Kidney epithelial cell (primary cell): ENCODE results near the gene MAN1C1. TPM values are rescaled to one million over a fixed set of nuclear protein-coding genes. Genes with fewer than 3 reads are reported as not detected.

Experiments
- DNase-seq: peaks from one replicate; pipeline ENCODE4 v3.0.0-alpha.2; 2010; ENCODE audit warnings: low read depth
- H3K27me3 ChIP-seq: 2 replicates; pipeline ENCODE4 v1.6.0; 2011; ENCODE audit warnings: low read length; ENCODE audit not compliant: control insufficient read depth, insufficient read depth
- H3K36me3 ChIP-seq: 2 replicates; pipeline ENCODE4 v1.5.1; 2011; ENCODE audit warnings: low read length; ENCODE audit not compliant: control insufficient read depth, insufficient read depth
- H3K4me3 ChIP-seq: 2 replicates; pipeline ENCODE4 v1.5.1; 2011; ENCODE audit warnings: low read depth, mild to moderate bottlenecking, control low read depth, low read length
- total RNA-seq: library from RNA; depleted of rRNA; stranded (reverse); fragments of >200 nt; gene quantifications from 2 replicates; pipeline ENCODE4 v1.2.3, GENCODE V29; 2015
- TF ChIP-seq, protein P1 (sequence below): IDR thresholded peaks from 2 replicates; pipeline ENCODE4 v1.5.1; 2011; ENCODE audit warnings: mild to moderate bottlenecking, moderate library complexity, low read length, control low read depth, inconsistent platforms; ENCODE audit not compliant: insufficient read depth, poor library complexity, severe bottlenecking

The MAN1C1 gene
- total RNA-seq, 1 donor from 2014 or later = 1.4 TPM

DNA sequence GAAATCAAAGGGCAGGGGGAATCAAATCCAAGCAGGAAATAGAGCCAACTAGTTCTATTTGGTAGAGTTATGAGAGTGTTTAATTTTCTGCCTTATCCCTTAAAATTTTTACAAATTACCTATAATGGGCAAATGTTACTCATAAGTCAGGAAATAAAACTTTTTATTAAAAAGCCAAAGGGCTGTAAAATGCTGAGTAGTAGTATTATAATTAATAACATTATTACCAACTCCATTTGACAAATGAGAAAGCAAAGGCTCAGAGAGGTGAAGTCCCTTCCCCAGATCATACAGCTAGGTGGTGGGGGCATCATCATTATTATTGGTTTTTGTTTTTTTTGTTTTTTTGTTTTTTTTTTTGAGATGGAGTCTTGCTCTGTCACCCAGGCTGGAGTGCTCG, 186.8 kb downstream of the MAN1C1 start:
- H3K36me3 ChIP-seq = no peaks in the 10 kb centered on the region
- no peak for DNase-seq
- no peaks in the 10 kb centered on the region for H3K27me3 ChIP-seq
- TF ChIP-seq, protein P1, sequence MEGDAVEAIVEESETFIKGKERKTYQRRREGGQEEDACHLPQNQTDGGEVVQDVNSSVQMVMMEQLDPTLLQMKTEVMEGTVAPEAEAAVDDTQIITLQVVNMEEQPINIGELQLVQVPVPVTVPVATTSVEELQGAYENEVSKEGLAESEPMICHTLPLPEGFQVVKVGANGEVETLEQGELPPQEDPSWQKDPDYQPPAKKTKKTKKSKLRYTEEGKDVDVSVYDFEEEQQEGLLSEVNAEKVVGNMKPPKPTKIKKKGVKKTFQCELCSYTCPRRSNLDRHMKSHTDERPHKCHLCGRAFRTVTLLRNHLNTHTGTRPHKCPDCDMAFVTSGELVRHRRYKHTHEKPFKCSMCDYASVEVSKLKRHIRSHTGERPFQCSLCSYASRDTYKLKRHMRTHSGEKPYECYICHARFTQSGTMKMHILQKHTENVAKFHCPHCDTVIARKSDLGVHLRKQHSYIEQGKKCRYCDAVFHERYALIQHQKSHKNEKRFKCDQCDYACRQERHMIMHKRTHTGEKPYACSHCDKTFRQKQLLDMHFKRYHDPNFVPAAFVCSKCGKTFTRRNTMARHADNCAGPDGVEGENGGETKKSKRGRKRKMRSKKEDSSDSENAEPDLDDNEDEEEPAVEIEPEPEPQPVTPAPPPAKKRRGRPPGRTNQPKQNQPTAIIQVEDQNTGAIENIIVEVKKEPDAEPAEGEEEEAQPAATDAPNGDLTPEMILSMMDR = no peak
- no peak overlapping the region for H3K4me3 ChIP-seq

DNA sequence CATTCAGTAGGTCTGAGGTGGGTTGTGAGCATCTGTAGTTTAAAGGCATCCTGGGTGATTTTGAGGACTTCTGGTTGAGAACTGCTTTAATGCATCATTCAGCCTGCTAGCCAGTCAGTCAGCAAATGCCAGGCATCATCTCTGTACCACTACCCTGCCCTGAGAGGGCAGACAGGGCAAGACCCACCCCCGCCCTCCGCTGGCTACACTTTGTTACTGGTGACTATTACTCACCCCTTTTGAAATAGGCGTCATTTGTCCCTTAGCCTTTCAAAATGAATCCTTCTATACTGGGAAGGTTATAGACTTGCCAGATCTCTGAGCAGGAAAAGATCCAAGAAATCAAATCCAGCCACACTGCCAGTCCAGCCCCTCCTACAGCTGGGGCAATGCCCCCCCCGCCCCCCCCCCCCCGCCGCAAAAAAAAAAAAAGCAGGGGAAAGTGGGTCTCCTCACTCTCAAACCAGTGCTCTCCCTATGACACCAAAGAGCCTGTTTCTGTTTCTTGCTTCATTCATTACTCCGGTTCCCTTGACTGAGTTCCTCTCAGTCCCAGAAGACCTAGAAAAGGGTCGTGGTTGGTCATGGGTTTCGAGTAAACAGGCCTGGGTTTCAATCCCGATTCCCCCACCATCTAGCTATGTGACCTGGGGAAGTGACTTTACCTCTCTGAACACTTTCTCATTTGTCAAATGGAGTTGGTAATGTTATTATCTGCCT, 187.8 kb downstream of the MAN1C1 start:
- H3K36me3 ChIP-seq = no peaks in the 10 kb centered on the region
- TF ChIP-seq, protein P1 = no peak
- H3K4me3 ChIP-seq = no peak overlapping the region
- no peak for DNase-seq
- no peaks in the 10 kb centered on the region for H3K27me3 ChIP-seq

DNA sequence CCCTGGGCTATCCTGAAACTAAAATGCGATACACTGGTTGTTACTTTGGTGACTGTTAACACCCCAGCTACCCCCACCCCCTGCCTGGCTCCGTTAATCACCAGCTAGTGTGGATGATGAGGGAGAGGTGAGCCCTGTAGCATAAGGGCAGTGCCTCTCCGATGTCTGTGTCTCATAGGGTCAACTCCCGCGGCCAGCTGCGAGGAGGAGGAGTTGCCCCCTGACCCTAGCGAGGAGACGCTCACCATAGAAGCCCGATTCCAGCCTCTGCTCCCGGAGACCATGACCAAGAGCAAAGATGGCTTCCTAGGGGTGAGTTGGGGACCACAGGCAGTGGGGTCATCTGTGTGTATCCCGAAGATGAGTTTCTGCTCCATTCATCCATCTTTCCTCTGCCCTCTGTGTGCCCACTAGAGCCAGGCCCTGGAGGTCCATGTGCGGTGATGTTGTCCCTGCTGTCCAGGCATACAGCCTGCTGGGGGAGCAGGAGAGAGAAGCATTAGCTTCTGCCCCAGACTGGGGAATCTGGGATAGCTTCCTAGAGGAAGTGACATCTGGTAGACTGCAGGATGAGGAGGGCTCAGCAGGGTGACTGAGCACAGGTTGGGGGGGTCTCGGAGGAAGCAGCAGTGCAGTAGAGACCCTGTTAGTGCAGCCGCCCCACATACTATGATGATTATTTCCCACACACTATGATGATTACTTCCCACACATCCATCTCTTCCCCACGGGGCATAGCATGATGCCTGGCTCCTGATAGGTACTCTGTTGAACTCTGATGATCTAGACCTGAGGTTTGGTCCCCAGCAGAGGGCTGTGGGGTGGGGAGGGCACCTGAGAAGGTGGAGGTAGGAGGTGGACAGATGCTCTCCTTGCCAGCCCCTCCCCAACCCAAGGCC, 188.6 kb downstream of the MAN1C1 start:
- Histone ChIP-seq H3K27me3 (no peaks in the 10 kb centered on the region), H3K4me3 (no peak overlapping the region), H3K36me3 (no peaks in the 10 kb centered on the region)
- no peak for DNase-seq
- TF ChIP-seq, protein P1 = no peak

DNA sequence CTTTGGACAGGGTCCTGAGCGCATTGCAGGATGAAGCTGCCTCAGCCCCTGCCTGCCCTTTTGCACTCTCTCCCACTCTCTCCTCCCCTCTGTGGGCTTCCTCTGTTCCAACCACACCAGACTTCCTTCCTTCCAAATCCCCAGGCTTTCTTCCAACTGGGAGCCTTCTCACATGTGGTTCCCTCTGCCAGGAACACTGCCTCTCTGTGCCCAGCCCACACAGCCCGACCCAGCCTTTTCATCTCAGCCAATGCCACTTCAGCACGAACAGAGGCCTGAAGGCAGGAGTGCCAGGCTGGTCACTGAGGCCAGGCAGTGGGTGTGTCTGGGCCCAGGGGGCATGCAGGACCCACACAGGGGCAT, 189.3 kb downstream of the MAN1C1 start:
- TF ChIP-seq, protein P1 = no peak
- Histone ChIP-seq H3K4me3 (no peak overlapping the region), H3K36me3 (no peaks in the 10 kb centered on the region), H3K27me3 (no peaks in the 10 kb centered on the region)
- DNase-seq = no peak

DNA sequence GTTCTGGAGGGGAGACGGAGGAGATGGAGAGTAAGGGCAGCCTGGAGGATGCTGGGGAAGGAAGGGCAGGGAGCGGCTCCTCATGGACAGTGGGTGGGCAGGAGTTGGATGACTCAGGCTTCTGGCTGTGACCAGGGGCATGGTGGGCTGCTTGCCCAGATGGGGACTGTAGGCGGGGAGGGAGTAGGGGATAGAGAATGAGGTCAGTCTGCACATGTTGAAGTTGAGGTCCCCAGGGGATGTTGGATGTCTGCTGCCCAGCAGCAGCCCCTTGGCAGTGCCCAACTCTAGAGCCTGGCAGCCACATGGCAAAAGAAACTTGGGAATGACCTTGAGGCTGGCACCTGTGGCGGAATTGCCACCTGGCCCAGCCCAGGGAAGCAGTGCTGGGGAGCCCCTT, 189.8 kb downstream of the MAN1C1 start:
- DNase-seq = no peak
- TF ChIP-seq, protein P1 = no peak
- H3K27me3 ChIP-seq = no peaks in the 10 kb centered on the region
- H3K4me3 ChIP-seq = no peak overlapping the region
- no peaks in the 10 kb centered on the region for H3K36me3 ChIP-seq
